ENCODE results near the gene CRTAC1. TPM values are rescaled to one million over a fixed set of nuclear protein-coding genes. Genes with fewer than 3 reads are reported as not detected.

The CRTAC1 gene
- polyA plus RNA-seq, 2 of the 4 experiments (the other 2 are of a cell fraction): 0.32 to 0.39 TPM

DNA sequence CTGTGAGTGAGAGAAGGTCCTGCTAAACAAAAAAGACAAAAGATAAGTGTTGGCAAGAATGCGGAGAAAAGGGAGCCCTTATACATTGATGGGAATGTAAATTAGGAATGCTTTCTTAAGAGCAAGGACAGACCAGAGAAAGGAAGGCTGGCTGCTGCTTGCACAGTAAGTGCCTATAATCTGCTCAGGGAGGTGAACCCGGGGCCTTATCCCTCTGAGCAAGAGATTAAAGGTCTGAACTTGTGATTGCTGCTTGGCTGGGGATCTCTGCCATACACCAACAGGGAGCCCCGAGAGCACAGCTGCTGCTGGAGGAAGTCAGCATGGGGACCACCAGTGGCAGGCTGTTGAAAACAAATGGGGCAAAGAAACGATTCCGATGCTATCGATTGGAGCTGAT is 32.0 kb upstream of the CRTAC1 start:
- no peak overlapping the region for H3K27ac ChIP-seq
- ChIA-PET POLR2A (no interaction called here), CTCF (interaction anchor here (0.8 to 1.2 kb wide), 3 partner anchors 8 to 21 kb away, joined by 3 to 4 read pairs (median 3); no protein-coding TSS in a partner anchor)
- H3K4me1 ChIP-seq: no peaks in the 10 kb centered on the region
- WGBS (ENCODE audit: missing lambda C conversion rate): 36% methylated on average over 6 of the region's 6 CpGs
- TF ChIP-seq MYC (IDR thresholded peaks at IDR 0.05; ENCODE audit: borderline replicate concordance, low read length) (no peak), FOXS1 (CRISPR knock-in tag; IDR thresholded peaks at IDR 0.05) (no peak)
- TF ChIP-seq, protein P1, sequence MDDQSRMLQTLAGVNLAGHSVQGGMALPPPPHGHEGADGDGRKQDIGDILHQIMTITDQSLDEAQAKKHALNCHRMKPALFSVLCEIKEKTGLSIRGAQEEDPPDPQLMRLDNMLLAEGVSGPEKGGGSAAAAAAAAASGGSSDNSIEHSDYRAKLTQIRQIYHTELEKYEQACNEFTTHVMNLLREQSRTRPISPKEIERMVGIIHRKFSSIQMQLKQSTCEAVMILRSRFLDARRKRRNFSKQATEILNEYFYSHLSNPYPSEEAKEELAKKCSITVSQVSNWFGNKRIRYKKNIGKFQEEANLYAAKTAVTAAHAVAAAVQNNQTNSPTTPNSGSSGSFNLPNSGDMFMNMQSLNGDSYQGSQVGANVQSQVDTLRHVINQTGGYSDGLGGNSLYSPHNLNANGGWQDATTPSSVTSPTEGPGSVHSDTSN (IDR thresholded peaks at IDR 0.05): no peak
- TF ChIP-seq, protein P2, sequence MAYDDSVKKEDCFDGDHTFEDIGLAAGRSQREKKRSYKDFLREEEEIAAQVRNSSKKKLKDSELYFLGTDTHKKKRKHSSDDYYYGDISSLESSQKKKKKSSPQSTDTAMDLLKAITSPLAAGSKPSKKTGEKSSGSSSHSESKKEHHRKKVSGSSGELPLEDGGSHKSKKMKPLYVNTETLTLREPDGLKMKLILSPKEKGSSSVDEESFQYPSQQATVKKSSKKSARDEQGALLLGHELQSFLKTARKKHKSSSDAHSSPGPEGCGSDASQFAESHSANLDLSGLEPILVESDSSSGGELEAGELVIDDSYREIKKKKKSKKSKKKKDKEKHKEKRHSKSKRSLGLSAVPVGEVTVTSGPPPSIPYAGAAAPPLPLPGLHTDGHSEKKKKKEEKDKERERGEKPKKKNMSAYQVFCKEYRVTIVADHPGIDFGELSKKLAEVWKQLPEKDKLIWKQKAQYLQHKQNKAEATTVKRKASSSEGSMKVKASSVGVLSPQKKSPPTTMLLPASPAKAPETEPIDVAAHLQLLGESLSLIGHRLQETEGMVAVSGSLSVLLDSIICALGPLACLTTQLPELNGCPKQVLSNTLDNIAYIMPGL (CRISPR knock-in tag; IDR thresholded peaks at IDR 0.05; ENCODE audit: borderline replicate concordance): no peak
- H3K4me2 ChIP-seq: no peak overlapping the region
- DNase-seq (ENCODE audit: low read depth in 1 of 2, low spot score in 1 of 2): no peak
- no peaks in the 10 kb centered on the region for H3K9me3 ChIP-seq
- no peak overlapping the region for H3K4me3 ChIP-seq
- ATAC-seq: no peak
- no peak for FAIRE-seq

DNA sequence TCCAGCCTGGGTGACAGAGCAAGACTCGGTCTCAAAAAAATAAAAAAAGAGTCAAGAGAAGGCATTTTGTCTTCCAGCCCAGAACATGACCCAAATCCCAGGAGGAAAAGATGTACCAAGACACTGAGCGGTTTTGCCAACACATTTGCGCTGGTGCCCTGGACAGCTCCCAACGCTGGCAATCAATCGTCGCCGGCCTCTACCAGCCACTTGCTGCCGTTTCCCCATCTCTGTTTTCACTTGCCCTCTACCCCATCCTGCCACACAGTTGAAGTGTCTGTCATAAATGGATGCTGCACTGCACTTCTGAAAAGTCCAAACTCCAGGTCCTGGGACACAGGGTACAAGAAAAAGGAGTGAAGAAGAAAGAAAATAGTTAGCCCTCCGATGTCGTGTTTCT is 29.7 kb upstream of the CRTAC1 start:
- POLR2A ChIA-PET: no interaction called here
- no peak for ATAC-seq
- TF ChIP-seq, protein P3, sequence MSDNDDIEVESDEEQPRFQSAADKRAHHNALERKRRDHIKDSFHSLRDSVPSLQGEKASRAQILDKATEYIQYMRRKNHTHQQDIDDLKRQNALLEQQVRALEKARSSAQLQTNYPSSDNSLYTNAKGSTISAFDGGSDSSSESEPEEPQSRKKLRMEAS (IDR thresholded peaks at IDR 0.05): no peak
- TF ChIP-seq EP300 (IDR thresholded peaks at IDR 0.05): no peak
- TF ChIP-seq RCOR1 (IDR thresholded peaks at IDR 0.05; ENCODE audit: low read depth, low read length): no peak
- no peak for TF ChIP-seq TFCP2L1 (CRISPR knock-in tag; IDR thresholded peaks at IDR 0.05)
- no peak for TF ChIP-seq ESRRA (IDR thresholded peaks at IDR 0.05; ENCODE audit: borderline replicate concordance, low read length)
- TF ChIP-seq, protein P4, sequence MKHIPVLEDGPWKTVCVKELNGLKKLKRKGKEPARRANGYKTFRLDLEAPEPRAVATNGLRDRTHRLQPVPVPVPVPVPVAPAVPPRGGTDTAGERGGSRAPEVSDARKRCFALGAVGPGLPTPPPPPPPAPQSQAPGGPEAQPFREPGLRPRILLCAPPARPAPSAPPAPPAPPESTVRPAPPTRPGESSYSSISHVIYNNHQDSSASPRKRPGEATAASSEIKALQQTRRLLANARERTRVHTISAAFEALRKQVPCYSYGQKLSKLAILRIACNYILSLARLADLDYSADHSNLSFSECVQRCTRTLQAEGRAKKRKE (CRISPR knock-in tag; IDR thresholded peaks at IDR 0.05; ENCODE audit: low read depth): no peak
- no peak for TF ChIP-seq MYC (IDR thresholded peaks at IDR 0.05; ENCODE audit: borderline replicate concordance, low read length)
- TF ChIP-seq HEYL (CRISPR knock-in tag; IDR thresholded peaks at IDR 0.05): no peak
- TF ChIP-seq ZC3H11A (IDR thresholded peaks at IDR 0.05): no peak
- TF ChIP-seq JUN (IDR thresholded peaks at IDR 0.05): no peak

DNA sequence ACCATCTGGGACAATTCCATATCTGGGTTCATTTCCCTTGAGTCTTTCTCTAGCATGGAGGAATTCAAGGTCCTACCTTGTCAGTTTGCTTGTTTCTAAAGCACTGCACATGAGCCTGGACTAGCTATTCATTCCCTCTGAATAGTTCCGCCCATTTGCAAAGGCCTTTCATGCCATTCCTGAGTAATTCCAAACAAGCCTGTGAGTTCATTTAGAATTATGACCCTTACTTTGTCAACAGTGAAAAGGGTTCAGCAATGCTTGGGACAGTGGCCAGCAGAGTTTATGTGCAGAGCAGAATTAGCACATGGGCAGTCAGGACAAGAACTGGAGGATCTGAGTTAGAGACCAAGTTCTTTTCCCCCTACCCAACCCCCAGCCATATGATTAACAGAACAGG is 27.9 kb upstream of the CRTAC1 start:
- ATAC-seq: no peak
- TF ChIP-seq FOSB (CRISPR knock-in tag; IDR thresholded peaks at IDR 0.05): no peak
- no peak for TF ChIP-seq ZNF302 (CRISPR knock-in tag; IDR thresholded peaks at IDR 0.05)
- no peak for TF ChIP-seq HOXB5 (CRISPR knock-in tag; IDR thresholded peaks at IDR 0.05)
- TF ChIP-seq NPAS2 (CRISPR knock-in tag; IDR thresholded peaks at IDR 0.05; ENCODE audit: borderline replicate concordance): no peak
- TF ChIP-seq BHLHE40 (IDR thresholded peaks at IDR 0.05; ENCODE audit: low read depth, low read length): no peak
- no peak for TF ChIP-seq FOXS1 (CRISPR knock-in tag; IDR thresholded peaks at IDR 0.05)
- no peak for TF ChIP-seq ESRRA (IDR thresholded peaks at IDR 0.05; ENCODE audit: borderline replicate concordance, low read length)
- no peak for TF ChIP-seq EHF (CRISPR knock-in tag; IDR thresholded peaks at IDR 0.05)
- TF ChIP-seq, protein P3 (IDR thresholded peaks at IDR 0.05): no peak
- TF ChIP-seq ZSCAN20 (CRISPR knock-in tag; IDR thresholded peaks at IDR 0.05): no peak
- TF ChIP-seq FOSL2 (IDR thresholded peaks at IDR 0.05): no peak
- no peak for TF ChIP-seq FOSL2 (CRISPR knock-in tag; IDR thresholded peaks at IDR 0.05)
- no peak for TF ChIP-seq ZC3H11A (IDR thresholded peaks at IDR 0.05)
- TF ChIP-seq GATA3 (IDR thresholded peaks at IDR 0.05; ENCODE audit: borderline replicate concordance): no peak
- TF ChIP-seq TFCP2L1 (CRISPR knock-in tag; IDR thresholded peaks at IDR 0.05): no peak
- no peak for TF ChIP-seq CEBPB (IDR thresholded peaks at IDR 0.05)
- TF ChIP-seq POLR2A (IDR thresholded peaks at IDR 0.05; ENCODE audit: low read length): no peak
- no peak for TF ChIP-seq HEYL (CRISPR knock-in tag; IDR thresholded peaks at IDR 0.05)
- no peak for TF ChIP-seq RCOR1 (IDR thresholded peaks at IDR 0.05; ENCODE audit: low read depth, low read length)
- CTCF ChIA-PET: interaction anchor here (1.4 to 2.0 kb wide), 2 partner anchors 12 to 17 kb away, joined by 3 to 5 read pairs; no protein-coding TSS in a partner anchor

More for the DNA sequence above, 29.7 kb upstream of the CRTAC1 start:
- 63% methylated on average over 10 of the region's 10 CpGs for WGBS (ENCODE audit: missing lambda C conversion rate)
- CTCF ChIA-PET: interaction anchor here (0.9 to 1.4 kb wide), 2 partner anchors 14 to 268 kb away, joined by 3 read pairs; no protein-coding TSS in a partner anchor
- no peak for DNase-seq (ENCODE audit: low read depth in 1 of 2, low spot score in 1 of 2)
- Histone ChIP-seq H3K9me3 (no peaks in the 10 kb centered on the region), H3K4me1 (no peaks in the 10 kb centered on the region), H3K27ac (no peak overlapping the region), H3K4me2 (no peak overlapping the region), H3K4me3 (no peak overlapping the region)
- FAIRE-seq: no peak

More for the DNA sequence above, 27.9 kb upstream of the CRTAC1 start:
- WGBS (ENCODE audit: missing lambda C conversion rate): 0% methylated on average over 1 of the region's 1 CpG
- FAIRE-seq: no peak
- no peaks in the 10 kb centered on the region for H3K9me3 ChIP-seq
- POLR2A ChIA-PET: no interaction called here
- DNase-seq (ENCODE audit: low read depth in 1 of 2, low spot score in 1 of 2): no peak
- no peaks in the 10 kb centered on the region for H3K4me1 ChIP-seq
- H3K4me3 ChIP-seq: no peak overlapping the region
- H3K4me2 ChIP-seq: no peak overlapping the region
- no peak overlapping the region for H3K27ac ChIP-seq

Measured in A549 (cell line).